ENCODE measurements around the gene ZSCAN16.
"Not testable (repeated sequence)": the region's sequence is repeated elsewhere in the genome, so short reads cannot be mapped to it uniquely, and the experiment has no call there.

Gene ZSCAN16

DNA sequence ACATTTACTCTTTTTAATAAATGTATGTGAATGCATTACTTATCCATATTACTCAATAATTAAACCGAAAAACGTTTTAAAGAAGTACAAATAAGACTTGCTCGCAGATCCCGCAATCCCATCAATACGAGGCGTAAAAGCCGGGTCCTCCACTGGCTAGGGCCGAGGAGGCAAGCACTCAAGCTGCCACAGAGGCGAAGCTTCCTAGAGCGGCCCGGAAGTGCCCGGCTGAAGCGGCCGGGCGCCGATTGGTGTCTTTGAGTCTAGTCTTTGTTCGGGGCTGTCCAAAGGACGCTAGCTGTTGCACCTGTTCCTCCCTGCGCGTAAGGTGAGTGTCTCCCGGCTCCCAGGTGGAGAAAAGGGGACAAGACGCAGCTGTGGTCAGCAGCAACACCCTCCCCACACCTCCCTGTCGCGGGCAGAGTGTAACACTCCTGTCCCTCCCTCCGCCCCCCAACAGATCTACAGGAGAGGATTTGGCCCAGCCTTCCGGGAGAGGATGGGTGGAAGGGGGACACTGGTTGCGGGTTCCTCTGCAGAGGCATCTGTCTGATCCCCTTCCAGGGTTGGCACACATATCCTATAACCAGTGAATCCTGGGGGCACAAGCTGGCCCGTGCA lies at the start of gene ZSCAN16:
ZSCAN16 (plus strand) TSS at position 260 of the 621 bp plus-strand sequence. CDS start 835 bp downstream, outside the sequence.
- DNase-seq (ENCODE audit: low read depth in 2 of 2): peak; percentile 40 to 63

DNA sequence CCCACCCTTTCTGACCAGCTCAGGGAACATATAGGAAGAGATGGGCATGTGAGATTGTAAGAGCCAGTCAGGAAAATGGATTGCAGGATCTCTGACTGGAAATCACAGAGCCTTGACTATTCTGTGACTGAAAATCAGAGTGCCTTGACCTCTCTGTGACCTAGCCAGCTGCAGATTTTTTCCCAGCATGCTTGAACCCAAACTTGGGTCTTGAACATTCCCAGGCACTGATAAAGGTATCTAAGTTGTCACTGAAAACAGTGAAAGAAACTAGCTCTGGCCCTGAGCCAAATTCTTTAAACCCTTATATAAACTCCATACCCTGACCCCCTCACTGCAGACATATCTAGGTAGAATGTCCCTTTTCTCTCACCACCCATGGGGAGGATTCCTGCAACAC lies 46.4 kb upstream of the ZSCAN16 start:
- no peak for DNase-seq (ENCODE audit: low read depth in 2 of 2)

DNA sequence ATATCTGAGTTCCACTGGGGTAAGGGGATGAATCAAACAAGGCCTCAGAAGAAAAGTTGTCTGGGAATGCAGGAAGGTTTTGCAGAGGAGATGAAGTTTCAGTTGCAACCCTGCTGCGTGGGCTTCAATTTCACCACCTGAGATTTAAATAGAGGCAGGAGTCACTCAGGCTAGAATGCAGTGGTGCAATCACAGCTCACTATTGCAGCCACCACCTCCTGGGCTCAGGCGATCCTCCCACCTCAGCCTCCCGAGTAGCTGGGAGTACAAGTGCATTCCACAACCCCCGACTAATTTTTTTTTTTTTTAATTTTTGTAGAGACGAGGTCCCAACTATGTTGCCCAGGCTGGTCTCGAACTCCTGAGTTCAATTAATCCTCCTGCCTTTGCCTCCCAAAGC lies 45.6 kb upstream of the ZSCAN16 start:
- no peak for DNase-seq (ENCODE audit: low read depth in 2 of 2)

DNA sequence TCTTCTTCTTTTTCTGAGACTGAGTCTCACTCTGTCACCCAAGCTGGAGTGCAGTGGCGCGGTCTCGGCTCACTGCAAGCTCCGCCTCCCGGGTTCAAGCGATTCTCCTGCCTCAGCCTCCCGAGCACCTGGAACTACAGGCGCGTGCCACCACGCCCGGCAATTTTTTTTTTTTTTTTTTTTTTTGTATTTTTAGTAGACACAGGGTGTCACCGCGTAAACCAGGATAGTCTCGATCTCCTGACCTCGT lies 44.1 kb upstream of the ZSCAN16 start, which contains the start of gene ZNF165:
ZNF165 (plus strand) TSS at position 188 of the 250 bp plus-strand sequence. CDS start 4,913 bp downstream, outside the sequence.
- DNase-seq (ENCODE audit: low read depth in 2 of 2): peak in 1 of 2 donors; percentile 17

DNA sequence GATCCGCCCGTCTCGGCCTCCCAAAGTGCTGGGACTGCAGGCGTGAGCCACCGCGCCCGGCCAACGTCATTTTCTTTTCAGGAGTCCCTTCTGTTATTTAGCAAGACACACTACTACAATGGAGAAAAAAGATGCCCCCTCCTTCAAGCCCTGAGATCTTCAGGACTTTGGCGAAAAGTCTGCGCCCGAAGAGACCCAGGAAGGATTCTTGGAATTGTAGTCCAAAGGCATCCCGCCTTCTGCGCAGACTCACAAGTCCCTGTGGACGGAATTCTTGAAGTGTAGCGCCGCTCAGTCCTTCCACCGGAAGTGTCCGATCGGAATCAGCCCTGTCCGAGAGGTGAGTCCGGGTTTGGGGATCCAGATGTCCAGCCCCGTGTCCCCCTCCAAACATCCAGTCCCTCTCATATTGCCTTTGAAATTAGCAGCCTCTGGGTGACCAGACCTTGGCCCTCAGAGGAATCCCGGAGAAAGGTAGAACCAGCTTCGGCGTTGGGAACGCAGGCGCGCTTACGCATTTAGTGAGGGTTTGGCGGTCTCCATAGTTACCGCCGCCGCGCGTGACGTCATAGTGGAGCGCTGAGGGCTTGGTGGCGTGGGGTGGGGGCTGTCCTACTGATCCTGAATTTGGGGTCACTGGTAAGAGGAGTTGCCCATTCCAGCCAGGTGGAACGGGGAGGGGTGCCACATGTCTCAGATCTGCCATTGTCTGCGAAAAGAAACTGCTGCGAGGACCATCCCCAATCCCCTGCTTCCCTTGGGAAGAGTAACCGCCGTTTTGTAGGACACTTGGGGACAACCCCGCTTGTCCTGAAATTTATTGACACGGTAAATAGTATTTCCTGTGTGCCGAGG lies 43.6 kb upstream of the ZSCAN16 start:
- peak; percentile 80 to 88 for DNase-seq (ENCODE audit: low read depth in 2 of 2)

DNA sequence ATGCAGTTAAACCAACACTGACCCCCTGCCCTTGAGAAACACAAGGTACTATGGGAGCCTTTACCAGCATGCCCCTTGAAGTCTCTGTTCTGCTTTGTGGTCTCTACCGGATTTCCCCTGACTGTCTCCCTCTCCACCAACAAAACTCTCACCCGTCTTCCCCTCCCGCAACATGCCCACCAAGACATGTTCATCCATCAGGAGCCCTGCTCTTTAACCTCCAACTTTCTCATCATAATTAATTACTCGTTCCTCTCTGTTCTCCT lies 43.0 kb upstream of the ZSCAN16 start:
- no peak for DNase-seq (ENCODE audit: low read depth in 2 of 2)

DNA sequence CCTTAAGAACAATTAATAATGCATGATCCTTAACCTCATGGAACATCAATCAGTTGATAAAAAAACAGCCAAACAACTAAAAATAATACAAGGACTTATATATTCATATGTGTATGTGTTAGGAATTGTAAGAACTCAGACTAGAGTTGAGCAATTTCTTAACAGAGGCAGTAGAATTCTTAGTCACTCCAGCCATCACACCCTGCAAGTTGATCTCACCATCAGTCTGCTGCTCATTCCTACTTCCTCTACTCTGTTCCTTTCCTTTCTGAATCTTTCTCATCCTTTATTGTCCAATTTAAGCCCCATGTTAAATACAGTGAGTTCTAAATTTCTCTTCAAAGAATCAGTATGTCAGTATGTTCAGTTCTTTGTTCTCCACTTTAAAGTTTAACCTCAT lies 41.5 kb upstream of the ZSCAN16 start:
- DNase-seq (ENCODE audit: low read depth in 2 of 2): no peak

DNA sequence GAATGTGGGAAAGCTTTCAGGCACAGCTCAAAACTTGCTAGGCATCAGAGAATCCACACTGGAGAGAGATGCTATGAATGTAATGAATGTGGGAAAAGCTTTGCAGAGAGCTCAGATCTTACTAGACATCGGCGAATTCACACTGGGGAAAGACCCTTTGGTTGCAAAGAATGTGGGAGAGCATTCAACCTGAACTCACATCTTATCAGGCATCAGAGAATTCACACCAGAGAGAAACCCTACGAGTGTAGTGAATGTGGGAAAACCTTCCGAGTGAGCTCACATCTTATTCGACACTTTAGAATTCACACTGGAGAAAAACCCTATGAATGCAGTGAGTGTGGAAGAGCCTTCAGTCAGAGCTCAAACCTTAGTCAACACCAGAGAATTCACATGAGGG lies 35.4 kb upstream of the ZSCAN16 start:
- DNase-seq (ENCODE audit: low read depth in 2 of 2): no peak

DNA sequence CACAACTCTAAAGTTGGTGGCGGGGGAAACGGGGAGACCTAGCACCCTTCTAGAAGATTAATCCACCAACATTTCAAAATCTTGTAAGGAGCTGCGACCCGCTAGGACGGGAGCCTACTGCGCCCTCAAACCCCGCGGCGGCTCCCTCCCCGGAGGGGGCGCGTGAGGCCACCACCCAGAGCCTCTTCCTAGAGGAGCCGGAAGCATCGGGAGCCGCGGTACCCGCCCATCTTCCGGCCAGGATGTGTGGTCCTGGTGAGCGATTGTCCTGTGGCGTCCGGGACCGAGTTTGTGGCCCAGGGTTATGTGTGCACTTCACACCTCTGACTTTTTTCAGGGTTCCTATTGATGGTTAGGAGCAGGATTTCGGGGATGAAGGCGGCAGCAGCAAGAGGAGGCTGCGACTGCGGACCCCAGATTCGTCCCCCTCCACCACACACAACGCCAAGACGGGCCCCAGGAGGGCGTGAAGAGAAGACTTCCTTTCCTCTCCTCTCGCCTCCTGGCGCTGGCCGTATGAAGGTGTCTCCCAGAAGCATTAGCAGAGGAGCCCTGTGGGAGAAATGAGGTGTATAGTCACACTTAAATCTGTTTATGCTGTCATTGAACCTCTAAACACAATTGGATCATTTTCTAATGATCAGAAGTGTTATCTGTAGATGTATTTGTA lies 33.4 kb upstream of the ZSCAN16 start:
- DNase-seq (ENCODE audit: low read depth in 2 of 2): no peak

DNA sequence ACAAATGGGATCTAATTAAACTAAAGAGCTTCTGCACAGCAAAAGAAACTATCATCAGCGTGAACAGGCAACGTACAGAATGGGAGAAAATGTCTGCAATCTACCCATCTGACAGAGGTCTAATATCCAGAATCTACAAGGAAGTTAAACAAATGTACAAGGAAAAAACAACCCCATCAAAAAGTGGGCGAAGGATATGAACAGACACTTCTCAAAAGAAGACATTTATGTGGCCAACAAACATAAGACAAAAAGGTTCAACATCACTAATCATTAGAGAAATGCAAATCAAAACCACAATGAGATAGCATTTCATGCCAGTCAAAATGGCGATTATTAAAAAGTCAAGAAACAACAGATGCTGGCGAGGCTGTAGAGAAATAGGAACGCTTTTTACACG lies 22.2 kb upstream of the ZSCAN16 start:
- not testable (repeated sequence) for DNase-seq (ENCODE audit: low read depth in 2 of 2)

DNA sequence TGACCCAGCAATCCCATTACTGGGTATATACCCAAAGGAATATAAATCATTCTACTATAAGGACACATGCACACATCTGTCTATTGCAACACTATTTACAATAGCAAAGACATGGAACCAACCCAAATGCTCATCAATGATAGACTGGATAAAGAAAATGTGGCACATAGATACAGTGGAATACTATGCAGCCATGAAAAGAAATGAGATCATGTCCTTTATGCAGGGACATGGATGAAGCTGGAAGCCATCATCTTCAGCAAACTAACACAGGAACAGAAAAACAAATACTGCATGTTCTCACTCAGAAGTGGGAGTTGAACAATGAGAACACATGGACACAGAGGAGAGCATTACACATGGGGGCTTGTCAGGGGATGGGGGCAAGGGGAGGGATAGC lies 21.7 kb upstream of the ZSCAN16 start:
- not testable (repeated sequence) for DNase-seq (ENCODE audit: low read depth in 2 of 2)

DNA sequence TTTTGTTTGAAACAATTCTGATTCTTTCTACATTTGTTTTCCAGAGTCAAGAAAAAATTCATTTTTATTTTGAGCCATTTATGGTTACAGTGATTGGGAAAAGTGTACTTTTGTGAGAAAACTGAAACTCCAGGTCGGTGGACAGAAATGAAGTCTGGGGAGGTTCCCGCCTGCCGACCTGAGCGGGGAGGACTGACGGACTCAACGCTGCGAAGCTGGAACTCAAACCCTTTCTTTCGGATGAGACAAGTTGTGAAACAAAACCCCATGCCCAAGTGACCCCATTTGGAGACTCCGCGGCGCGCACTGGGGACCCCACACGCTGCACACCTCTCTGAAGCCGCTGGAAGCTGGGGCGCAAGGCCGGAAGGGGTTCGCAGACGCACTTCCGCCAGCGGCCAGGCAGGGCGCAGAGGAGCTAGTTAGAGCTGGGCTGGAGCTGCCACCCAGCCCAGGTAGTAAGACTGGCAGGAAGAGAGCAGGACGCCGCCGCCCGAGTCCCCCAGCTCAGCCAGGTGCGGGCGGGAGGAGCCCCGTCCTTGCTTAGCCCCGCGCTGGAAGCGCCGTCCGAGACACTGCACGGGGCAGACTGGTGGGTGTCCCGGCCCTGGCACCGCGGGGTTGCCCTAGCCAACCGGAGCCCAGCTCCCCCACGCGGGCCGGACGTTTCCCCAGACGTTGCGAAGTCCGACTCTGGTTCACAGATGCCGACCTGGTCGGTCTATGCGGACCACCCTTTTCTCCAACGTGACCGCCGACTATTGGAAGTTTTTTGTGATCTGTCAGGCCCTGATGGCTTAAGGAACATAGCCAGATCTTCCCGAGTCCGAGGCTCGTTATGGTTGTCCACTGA lies 19.8 kb upstream of the ZSCAN16 start:
- peak; percentile 66 to 79 for DNase-seq (ENCODE audit: low read depth in 2 of 2)

DNA sequence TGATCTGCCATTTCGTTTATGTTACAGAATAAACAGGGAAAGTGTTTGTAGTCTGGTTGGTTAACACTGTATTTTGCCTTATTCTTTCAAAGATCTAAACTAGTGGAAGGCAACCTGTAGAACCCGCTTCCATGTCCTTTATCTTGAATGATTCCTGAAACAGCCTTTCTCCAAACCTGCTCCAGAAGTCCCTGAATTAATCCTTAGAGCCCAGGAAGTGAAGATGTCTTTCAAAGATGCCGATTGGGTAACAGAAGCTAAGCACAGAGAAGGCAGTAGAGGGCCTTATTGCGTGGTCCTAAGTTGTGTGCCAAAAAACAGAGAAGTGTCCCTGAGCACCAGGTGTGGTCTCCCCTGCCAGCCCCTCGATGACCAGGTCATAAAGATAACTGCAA lies 19.2 kb upstream of the ZSCAN16 start:
- DNase-seq (ENCODE audit: low read depth in 2 of 2): no peak

DNA sequence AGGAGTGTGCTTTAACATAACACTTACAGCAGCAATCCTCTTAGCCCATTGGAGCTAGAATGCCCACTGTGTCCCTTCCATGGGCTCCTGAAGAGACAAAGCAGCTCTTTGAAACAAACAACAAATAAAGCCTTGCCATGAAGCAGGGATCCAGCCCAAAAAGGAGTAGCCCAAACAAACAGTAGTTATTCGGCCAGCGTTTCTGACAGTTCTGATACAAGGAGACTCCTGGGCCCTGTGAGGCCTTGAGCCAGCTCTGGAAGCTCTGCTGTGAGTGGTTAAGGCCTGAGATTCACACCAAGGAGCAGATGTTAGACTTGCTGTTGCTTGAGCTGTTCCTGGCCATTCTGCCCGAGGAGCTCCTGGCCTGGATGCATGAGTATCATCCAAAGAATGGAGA lies 16.9 kb upstream of the ZSCAN16 start:
- DNase-seq (ENCODE audit: low read depth in 2 of 2): no peak

DNA sequence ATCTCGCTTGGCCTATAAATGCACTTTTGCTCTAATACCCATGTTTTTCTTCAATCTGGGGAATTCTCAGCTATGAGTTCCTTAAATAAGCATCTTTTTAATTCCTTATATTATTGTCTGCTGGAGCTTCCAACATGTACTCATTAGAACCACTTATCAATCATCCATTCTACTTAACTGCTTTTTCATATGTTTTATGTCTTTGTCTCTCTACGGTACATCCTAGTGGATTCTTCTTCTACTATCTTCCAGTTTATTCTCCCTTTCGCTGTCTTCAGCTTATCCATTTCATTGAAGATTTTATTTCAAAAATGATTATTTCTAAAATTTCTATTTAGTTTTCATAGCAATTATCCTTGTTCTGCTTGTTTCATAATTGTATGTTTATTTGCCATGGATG lies 12.4 kb upstream of the ZSCAN16 start:
- no peak for DNase-seq (ENCODE audit: low read depth in 2 of 2)

DNA sequence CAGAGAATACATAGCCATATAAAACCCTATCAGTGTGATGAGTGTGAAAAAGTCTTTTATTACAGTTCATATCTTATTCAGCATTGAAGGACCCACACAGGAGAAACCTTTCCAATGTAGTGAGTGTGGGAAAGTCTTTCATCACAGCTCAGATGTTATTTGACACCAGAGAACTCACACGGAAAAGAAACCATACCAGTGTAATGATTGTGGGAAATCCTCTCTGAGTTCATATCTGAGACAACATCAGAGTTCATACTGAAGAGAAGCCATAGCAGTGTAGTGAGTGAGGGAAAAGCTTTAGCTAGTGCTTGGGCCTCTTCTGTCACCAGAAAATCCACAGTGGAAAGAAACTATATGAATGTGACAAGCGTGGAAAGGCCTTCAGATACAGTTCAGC lies 8.6 kb upstream of the ZSCAN16 start:
- DNase-seq (ENCODE audit: low read depth in 2 of 2): no peak

DNA sequence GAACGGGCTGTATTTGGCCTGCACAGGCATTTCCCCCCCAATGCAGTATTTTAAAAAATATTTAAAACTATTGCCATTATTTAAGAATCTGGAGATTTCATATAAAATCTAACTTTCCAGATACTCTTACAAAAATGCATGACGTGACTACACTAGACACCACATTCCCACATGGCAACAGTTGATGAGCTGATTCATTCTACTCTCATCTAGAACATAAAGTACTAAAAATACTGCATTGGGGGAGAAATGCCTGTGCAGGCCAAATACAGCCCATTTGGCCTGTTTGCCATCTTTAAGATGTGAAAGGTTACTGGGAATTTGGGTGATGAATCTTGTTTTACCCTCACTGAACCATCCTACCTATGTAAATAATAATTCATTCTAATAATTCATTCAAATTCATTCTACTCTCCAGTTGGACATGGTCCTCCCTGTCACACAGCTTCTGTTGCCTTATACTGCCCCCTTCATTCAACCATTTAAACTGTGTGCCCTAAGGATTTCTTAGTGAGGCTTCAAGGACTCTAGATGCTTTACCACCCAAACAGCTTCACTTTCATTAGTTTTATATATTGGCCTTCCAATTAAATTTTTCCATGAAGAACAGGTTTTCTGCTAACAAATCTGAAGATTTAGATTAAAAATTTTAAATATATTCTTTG lies 6.9 kb upstream of the ZSCAN16 start:
- no peak for DNase-seq (ENCODE audit: low read depth in 2 of 2)

DNA sequence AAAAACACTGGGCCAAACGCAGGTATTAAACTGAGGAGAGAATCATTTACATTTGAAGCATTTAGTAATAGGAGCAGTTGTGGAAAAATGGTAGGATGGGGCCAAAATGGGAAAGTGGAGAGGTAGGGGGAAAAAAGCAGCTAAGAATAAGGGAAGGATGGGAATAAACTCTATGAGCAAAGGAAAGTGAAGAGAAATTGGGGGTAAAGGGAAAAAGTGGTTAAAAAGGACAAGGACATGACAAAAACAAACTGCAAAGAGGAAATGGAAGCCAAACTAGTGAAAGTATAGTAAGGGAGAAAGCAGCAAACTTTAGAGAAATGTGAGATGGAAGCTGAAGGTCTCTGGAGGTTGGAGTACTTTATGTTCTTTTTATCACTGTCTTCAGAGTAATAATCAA lies 6.2 kb upstream of the ZSCAN16 start:
- no peak for DNase-seq (ENCODE audit: low read depth in 2 of 2)

DNA sequence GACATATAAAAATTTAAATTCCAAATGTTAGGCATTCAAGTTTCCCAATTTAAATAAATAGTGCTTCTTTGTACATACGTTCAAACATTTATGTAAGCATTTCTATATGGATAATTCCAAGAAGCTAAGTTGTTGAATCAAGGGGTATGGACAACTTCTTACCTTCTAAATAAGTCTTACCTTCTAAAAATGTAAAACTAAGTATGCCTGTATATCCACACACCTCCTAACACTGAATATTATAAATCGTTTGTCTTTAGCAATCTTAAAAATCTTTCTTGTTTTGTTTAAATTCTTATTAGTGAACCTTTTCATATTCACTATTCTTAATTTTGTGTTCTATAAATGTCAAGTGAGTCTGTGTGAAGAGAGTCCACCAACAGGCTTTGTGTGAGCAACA lies 2.5 kb upstream of the ZSCAN16 start:
- DNase-seq (ENCODE audit: low read depth in 2 of 2): no peak

DNA sequence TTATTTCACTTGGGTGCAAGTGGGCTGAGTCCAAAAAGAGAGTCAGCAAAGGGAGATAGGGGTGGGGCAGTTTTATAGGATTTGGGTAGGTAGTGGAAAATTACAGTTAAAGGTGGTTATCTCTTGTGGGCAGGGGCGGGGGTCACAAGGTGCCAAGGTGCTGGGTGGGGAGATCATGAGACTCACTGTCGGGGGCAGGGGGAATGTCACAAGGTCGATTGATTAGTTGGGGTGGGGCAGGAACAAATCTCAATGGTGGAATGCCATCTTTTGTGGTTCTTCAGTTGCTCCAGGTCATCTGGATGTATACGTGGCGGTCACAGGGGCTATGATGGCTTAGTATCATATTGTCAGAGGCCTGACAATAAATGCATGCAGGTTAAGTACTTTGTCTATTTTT lies 2.1 kb upstream of the ZSCAN16 start:
- not testable (repeated sequence) for DNase-seq (ENCODE audit: low read depth in 2 of 2)

DNA sequence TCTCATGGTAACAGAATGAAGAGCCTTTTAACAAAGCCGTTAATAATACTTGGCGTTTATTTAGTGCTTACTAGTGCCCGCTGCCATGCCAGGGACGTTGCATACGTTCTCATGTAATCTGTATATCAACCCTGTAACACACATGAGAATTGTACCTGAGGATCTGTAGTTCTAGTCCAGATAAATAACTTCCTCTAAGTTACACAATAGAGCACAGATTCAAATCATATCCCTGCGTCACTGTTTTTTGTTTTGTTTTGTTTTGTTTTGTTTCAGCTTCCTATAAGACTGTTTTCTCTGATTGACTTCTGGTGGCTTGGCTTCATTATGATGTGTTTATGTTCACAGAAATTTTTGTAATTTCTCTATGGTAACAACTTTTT lies 553 bp downstream of the ZSCAN16 start:
- DNase-seq (ENCODE audit: low read depth in 2 of 2): no peak

DNA sequence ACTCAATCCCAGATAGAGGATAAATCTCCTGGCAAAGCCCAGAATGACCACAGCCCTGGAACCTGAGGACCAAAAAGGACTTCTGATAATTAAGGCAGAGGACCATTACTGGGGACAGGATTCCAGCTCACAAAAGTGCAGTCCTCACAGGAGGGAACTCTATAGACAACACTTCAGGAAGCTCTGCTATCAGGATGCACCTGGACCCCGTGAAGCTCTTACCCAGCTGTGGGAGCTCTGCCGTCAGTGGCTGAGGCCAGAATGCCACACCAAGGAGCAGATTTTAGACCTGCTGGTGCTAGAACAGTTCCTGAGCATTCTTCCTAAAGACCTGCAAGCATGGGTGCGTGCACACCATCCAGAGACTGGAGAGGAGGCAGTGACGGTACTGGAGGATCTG lies 992 bp downstream of the ZSCAN16 start:
- no peak for DNase-seq (ENCODE audit: low read depth in 2 of 2)
